Spleen (tissue), 7 donors: Measurements from ENCODE around the gene EHD4.

Experiments
- CTCF ChIP-seq, 11 experiments: fragments of 200-600 bp in 7 of 11; fragments of 450-650 bp in 4 of 11; sonication (generic) in 4 of 11; IDR thresholded peaks in 8 of 11; conservative IDR thresholded peaks in 3 of 11; 1 replicate in 7 of 11; 2 replicates in 4 of 11; pipeline versions ENCODE4 v1.4.0 to v1.8.0; 2016 to 2021; ENCODE audit warnings: antibody characterized with exemption in 11 of 11, inconsistent platforms in 4 of 11, mild to moderate bottlenecking in 1 of 11
- POLR2A ChIP-seq, 3 donors: fragments of 450-650 bp; IDR thresholded peaks; one replicate each; pipeline ENCODE4 v1.5.1; 2017; ENCODE audit warnings: antibody characterized with exemption in 3 of 3, mild to moderate bottlenecking in 1 of 3
- POLR2AphosphoS5 ChIP-seq, 3 donors: sonication (generic); formaldehyde crosslinking; IDR thresholded peaks; one replicate each; pipeline ENCODE4 v1.5.1; 2017; ENCODE audit warnings: antibody characterized with exemption in 3 of 3
- donor health status: DM: no; HTN: no; CAD: no; lungs with moderate emphysema.
- donor health status: DM: no; HTN: no; CAD: no.
- donor health status: DM: no; HTN: no; CAD: no.

- no peak for TF ChIP-seq CTCF (IDR thresholded peaks at IDR 0.05 in 8 of 11, conservative IDR thresholded peaks at IDR 0.05 in 3 of 11)
- TF ChIP-seq POLR2A (IDR thresholded peaks at IDR 0.05) = no peak
- no peak for TF ChIP-seq POLR2AphosphoS5 (IDR thresholded peaks at IDR 0.05)
Observed at GRCh38 chr15:41894251-41894790, 78.0 kb downstream of the EHD4 start.
